Neural crest cell (in vitro differentiated cells): ENCODE measurements around the gene SLCO4A1. TPM values are rescaled to one million over a fixed set of nuclear protein-coding genes. Genes with fewer than 3 reads are reported as not detected.
A peak's percentile ranks its signal among the peaks of the same experiment; 100 is the strongest.

Experiments
- DNase-seq: peaks from one replicate; pipeline ENCODE4 v3.0.0; 2021; ENCODE audit warnings: low read depth, mixed read lengths, low spot score
- H3K27ac Mint-ChIP-seq: one replicate; pipeline ENCODE4 v1.8.0; 2021; ENCODE audit warnings: mild to moderate bottlenecking, mixed read lengths; ENCODE audit not compliant: unreplicated experiment
- H3K27me3 Mint-ChIP-seq: 2 replicates; pipeline ENCODE4 v1.8.0; 2021; ENCODE audit warnings: low read depth, mild to moderate bottlenecking, mixed read lengths
- H3K36me3 Mint-ChIP-seq: 2 replicates; pipeline ENCODE4 v1.8.0; 2021; ENCODE audit warnings: low read depth, mild to moderate bottlenecking, mixed read lengths
- H3K4me1 Mint-ChIP-seq: 2 replicates; pipeline ENCODE4 v1.8.0; 2021; ENCODE audit warnings: mixed read lengths
- H3K4me3 Mint-ChIP-seq: one replicate; pipeline ENCODE4 v1.8.0; 2021; ENCODE audit warnings: mild to moderate bottlenecking, mixed read lengths
- H3K9me3 Mint-ChIP-seq: 2 replicates; pipeline ENCODE4 v1.8.0; 2021; ENCODE audit warnings: mixed read lengths
- CTCF ChIP-seq: fragments of 200-600 bp; sonication (generic); conservative IDR thresholded peaks from 2 replicates; pipeline ENCODE4 v1.5.0; 2021; ENCODE audit warnings: antibody characterized with exemption, mild to moderate bottlenecking
- total RNA-seq: library from RNA; stranded (reverse); gene quantifications from 2 replicates; pipeline ENCODE4 v1.2.1, GENCODE V29; 2021

Gene SLCO4A1
- total RNA-seq, 1 donor from 2014 or later = 7.0 TPM

GRCh38 chr20:62665826-62666735, 23.8 kb downstream of the SLCO4A1 start:
- Mint-ChIP-seq H3K27ac (peak overlapping the region; percentile 99), H3K4me1 (peaks cover 33% of the 10 kb centered on the region), H3K36me3 (no peaks in the 10 kb centered on the region), H3K4me3 (peak overlapping the region; percentile 71), H3K9me3 (no peaks in the 10 kb centered on the region), H3K27me3 (no peaks in the 10 kb centered on the region)
- DNase-seq = no peak
- no peak for TF ChIP-seq CTCF

- H3K27ac Mint-ChIP-seq = peak overlapping the region; percentile 99
- no peaks in the 10 kb centered on the region for H3K27me3 Mint-ChIP-seq
- peak overlapping the region; percentile 71 for H3K4me3 Mint-ChIP-seq
- no peak for TF ChIP-seq CTCF
- peaks cover 33% of the 10 kb centered on the region for H3K4me1 Mint-ChIP-seq
- H3K36me3 Mint-ChIP-seq = no peaks in the 10 kb centered on the region
- peak; percentile 51 for DNase-seq
- H3K9me3 Mint-ChIP-seq = no peaks in the 10 kb centered on the region
Observed at GRCh38 chr20:62666736-62667529, 24.6 kb downstream of the SLCO4A1 start.

GRCh38 chr20:62667530-62668440, 25.5 kb downstream of the SLCO4A1 start:
- Mint-ChIP-seq H3K27ac (peak overlapping the region; percentile 99), H3K9me3 (no peaks in the 10 kb centered on the region), H3K4me3 (peak overlapping the region; percentile 82)

GRCh38 chr20:62668441-62669027, 26.2 kb downstream of the SLCO4A1 start:
- Mint-ChIP-seq H3K36me3 (no peaks in the 10 kb centered on the region), H3K27ac (peak overlapping the region; percentile 99), H3K4me1 (peaks cover 27% of the 10 kb centered on the region), H3K9me3 (no peaks in the 10 kb centered on the region), H3K27me3 (no peaks in the 10 kb centered on the region), H3K4me3 (peak overlapping the region; percentile 82)
- peak; percentile 87 for DNase-seq
- peak; percentile 81 for TF ChIP-seq CTCF

More at GRCh38 chr20:62667530-62668440, 25.5 kb downstream of the SLCO4A1 start:
- no peak for DNase-seq
- Mint-ChIP-seq H3K36me3 (no peaks in the 10 kb centered on the region), H3K4me1 (peaks cover 33% of the 10 kb centered on the region), H3K27me3 (no peaks in the 10 kb centered on the region)
- TF ChIP-seq CTCF = no peak
